Fibroblast of lung (primary cell): ENCODE measurements around the gene RASIP1. TPM values are rescaled to one million over a fixed set of nuclear protein-coding genes. Genes with fewer than 3 reads are reported as not detected.

Experiments used
- DNase-seq, 2 donors: peaks; one replicate each; pipeline versions ENCODE4 v3.0.0 to v3.0.0-alpha.2; 2010; ENCODE audit warnings: low read depth in 2 of 2
- H2AFZ ChIP-seq: 2 replicates; pipeline ENCODE4 v1.5.1; 2012; ENCODE audit warnings: low read length, control low read depth, inconsistent platforms
- H3K27ac ChIP-seq: 2 replicates; pipeline ENCODE4 v1.5.1; 2011; ENCODE audit warnings: low read length, control low read depth; ENCODE audit not compliant: insufficient read depth
- H3K27me3 ChIP-seq: 2 replicates; pipeline ENCODE4 v1.5.1; 2011; ENCODE audit warnings: mild to moderate bottlenecking, low read length; ENCODE audit not compliant: control insufficient read depth, insufficient read depth
- H3K36me3 ChIP-seq: 2 replicates; pipeline ENCODE4 v1.5.1; 2011; ENCODE audit warnings: low read length; ENCODE audit not compliant: control insufficient read depth, insufficient read depth
- H3K4me1 ChIP-seq: 2 replicates; pipeline ENCODE4 v1.5.1; 2011; ENCODE audit warnings: low read length; ENCODE audit not compliant: control insufficient read depth, insufficient read depth; ENCODE audit errors: extremely low read depth
- H3K4me2 ChIP-seq: 2 replicates; pipeline ENCODE4 v1.5.1; 2011; ENCODE audit warnings: low read length, control low read depth; ENCODE audit not compliant: insufficient read depth; ENCODE audit errors: extremely low read depth
- H3K4me3 ChIP-seq, 4 experiments: fragments of 200-600 bp in 1 of 4; sonication (generic) in 1 of 4; replicated peaks in 1 of 4; 2 replicates each; pipeline ENCODE4 v1.5.1; 2011 to 2016; ENCODE audit warnings: low read length in 4 of 4, low read depth in 3 of 4, mild to moderate bottlenecking in 3 of 4, control low read depth in 2 of 4, inconsistent platforms in 1 of 4, mixed read lengths in 1 of 4; ENCODE audit not compliant: insufficient read depth in 1 of 4; ENCODE audit errors: control extremely low read depth in 1 of 4
- H3K79me2 ChIP-seq: 2 replicates; pipeline ENCODE4 v1.5.1; 2012; ENCODE audit warnings: mild to moderate bottlenecking, low read length, inconsistent platforms; ENCODE audit not compliant: control insufficient read depth, insufficient read depth
- H3K9ac ChIP-seq: 2 replicates; pipeline ENCODE4 v1.5.1; 2011; ENCODE audit warnings: mild to moderate bottlenecking, low read length, control low read depth; ENCODE audit not compliant: insufficient read depth
- H3K9me3 ChIP-seq: 2 replicates; pipeline ENCODE4 v1.5.1; 2012; ENCODE audit warnings: low read depth, low read length; ENCODE audit not compliant: control insufficient read depth, insufficient read depth
- H4K20me1 ChIP-seq: 2 replicates; pipeline ENCODE4 v1.5.1; 2011; ENCODE audit warnings: low read length; ENCODE audit not compliant: control insufficient read depth, insufficient read depth; ENCODE audit errors: extremely low read depth
- CTCF ChIP-seq, 2 donors: IDR thresholded peaks in 1 of 2; conservative IDR thresholded peaks in 1 of 2; 1 replicate in 1 of 2; 2 replicates in 1 of 2; pipeline ENCODE4 v1.5.1; 2011 to 2012; ENCODE audit warnings: low read length in 2 of 2, control low read depth in 1 of 2, inconsistent platforms in 1 of 2, low read depth in 1 of 2, mild to moderate bottlenecking in 1 of 2
- EZH2 ChIP-seq: IDR thresholded peaks from 2 replicates; pipeline ENCODE4 v1.5.1; 2012; ENCODE audit warnings: low read length, control low read depth, mild to moderate bottlenecking; ENCODE audit errors: missing control alignments
- polyA plus RNA-seq, 2 donors: library from polyadenylated mRNA; depleted of rRNA in 1 of 2; stranded (reverse) in 1 of 2; unstranded in 1 of 2; fragments of >200 nt; gene quantifications; 2 replicates each; pipeline ENCODE4 v1.2.1, GENCODE V29; 2011 to 2012; ENCODE audit warnings: missing spikeins in 1 of 2
- total RNA-seq: library from RNA; depleted of rRNA; stranded (reverse); fragments of >200 nt; gene quantifications from 2 replicates; pipeline ENCODE4 v1.2.1, GENCODE V29; 2014

The RASIP1 gene
- total and polyA plus RNA-seq, 2 donors (not counting 1 experiment from before 2014, with no cell fraction given) = 0.99 to 1.6 TPM

DNA sequence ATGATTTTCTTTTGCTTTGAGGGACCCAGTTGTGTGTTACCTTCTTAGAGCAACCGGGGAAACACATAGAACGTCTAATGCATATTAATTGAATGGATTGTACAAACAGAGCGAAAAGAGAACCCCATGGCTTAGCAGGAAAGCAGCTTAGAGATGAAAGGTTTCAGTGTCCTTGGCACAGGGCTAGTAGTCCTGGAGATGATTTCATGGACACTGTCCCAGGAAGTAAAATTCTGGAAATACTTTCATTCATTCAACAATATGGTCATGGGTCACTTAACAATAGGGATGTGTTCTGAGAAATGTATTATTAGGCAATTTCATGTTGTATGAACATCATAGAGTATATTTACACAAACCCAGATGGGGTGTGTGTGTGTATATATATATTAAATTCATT lies 54.3 kb downstream of the RASIP1 start:
- H3K9ac ChIP-seq = no peak overlapping the region
- no peaks in the 10 kb centered on the region for H4K20me1 ChIP-seq
- no peaks in the 10 kb centered on the region for H3K9me3 ChIP-seq
- DNase-seq = no peak
- H3K27me3 ChIP-seq = no peaks in the 10 kb centered on the region
- no peaks in the 10 kb centered on the region for H3K79me2 ChIP-seq
- no peak overlapping the region for H2AFZ ChIP-seq
- TF ChIP-seq CTCF (conservative IDR thresholded peaks at IDR 0.05 in 1 of 2, IDR thresholded peaks at IDR 0.05 in 1 of 2; ENCODE audit: low read depth in 1 of 2, low read length in 2 of 2) (no peak), EZH2 (no peak)
- H3K4me2 ChIP-seq = no peak overlapping the region
- H3K36me3 ChIP-seq = no peaks in the 10 kb centered on the region
- H3K27ac ChIP-seq = no peak overlapping the region
- no peak overlapping the region for H3K4me3 ChIP-seq
- no peaks in the 10 kb centered on the region for H3K4me1 ChIP-seq

- no peak for TF ChIP-seq CTCF (conservative IDR thresholded peaks at IDR 0.05 in 1 of 2, IDR thresholded peaks at IDR 0.05 in 1 of 2; ENCODE audit: low read depth in 1 of 2, low read length in 2 of 2)
- Histone ChIP-seq H3K4me2 (no peak overlapping the region), H3K79me2 (no peaks in the 10 kb centered on the region), H2AFZ (no peak overlapping the region), H3K9me3 (no peaks in the 10 kb centered on the region), H3K9ac (no peak overlapping the region), H3K27ac (no peak overlapping the region), H3K4me1 (no peaks in the 10 kb centered on the region), H3K36me3 (no peaks in the 10 kb centered on the region), H4K20me1 (no peaks in the 10 kb centered on the region), H3K27me3 (no peaks in the 10 kb centered on the region), H3K4me3 (no peak overlapping the region)
- DNase-seq = no peak
Measured at GRCh38 chr19:48685583-48685982, 54.8 kb downstream of the RASIP1 start.

DNA sequence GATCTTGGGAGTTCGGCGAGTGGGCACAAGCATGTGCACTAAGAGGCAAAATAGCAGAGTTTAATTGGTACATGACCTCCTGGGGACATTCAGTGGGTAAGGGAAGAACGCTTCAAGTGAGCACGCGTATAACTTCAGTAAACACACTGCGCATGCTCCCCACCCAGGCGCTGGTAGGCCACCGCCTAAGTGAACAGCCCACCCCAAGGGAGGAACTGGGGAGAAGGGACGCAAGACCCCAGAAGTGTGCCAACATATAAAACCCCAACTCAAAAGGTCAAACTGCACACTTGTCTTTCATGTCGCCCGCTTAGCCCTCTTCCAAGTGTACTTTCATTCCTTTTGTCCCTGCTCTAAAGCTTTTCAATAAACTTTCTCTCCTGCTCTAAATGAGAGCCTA lies 57.1 kb downstream of the RASIP1 start:
- Histone ChIP-seq H3K36me3 (no peaks in the 10 kb centered on the region), H3K27ac (no peak overlapping the region), H3K79me2 (no peaks in the 10 kb centered on the region), H4K20me1 (no peaks in the 10 kb centered on the region), H3K4me3 (peak overlapping the region in 1 of 4 experiments; percentile 32), H3K4me1 (no peaks in the 10 kb centered on the region), H3K27me3 (no peaks in the 10 kb centered on the region), H3K9me3 (no peaks in the 10 kb centered on the region), H3K4me2 (no peak overlapping the region), H3K9ac (no peak overlapping the region), H2AFZ (peak overlapping the region; percentile 30)
- TF ChIP-seq CTCF (conservative IDR thresholded peaks at IDR 0.05 in 1 of 2, IDR thresholded peaks at IDR 0.05 in 1 of 2; ENCODE audit: low read depth in 1 of 2, low read length in 2 of 2) = no peak
- TF ChIP-seq EZH2 = no peak
- peak; percentile 55 to 59 for DNase-seq
